Muscle layer of duodenum (tissue), 2 donors: ENCODE results near the gene ZNF630.
"Not testable (repeated sequence)": the region's sequence is repeated elsewhere in the genome, so short reads cannot be mapped to it uniquely, and the experiment has no call there.

Experiments
- H3K27ac ChIP-seq: one replicate; pipeline ENCODE4 v1.7.0; 2013; ENCODE audit warnings: mild to moderate bottlenecking, low read length
- H3K27me3 ChIP-seq: one replicate; pipeline ENCODE4 v1.7.0; 2013; ENCODE audit warnings: low read depth, mild to moderate bottlenecking, control low read depth, low read length
- H3K36me3 ChIP-seq, 2 donors: one replicate each; pipeline ENCODE4 v1.7.0; 2013; ENCODE audit warnings: low read length in 2 of 2, control low read depth in 1 of 2, mild to moderate bottlenecking in 1 of 2; ENCODE audit not compliant: insufficient read depth in 2 of 2, control insufficient read depth in 1 of 2
- H3K4me1 ChIP-seq, 2 donors: one replicate each; pipeline ENCODE4 v1.7.0; 2013; ENCODE audit warnings: low read length in 2 of 2, mild to moderate bottlenecking in 2 of 2, control low read depth in 1 of 2, moderate library complexity in 1 of 2; ENCODE audit not compliant: insufficient read depth in 2 of 2, control insufficient read depth in 1 of 2
- H3K4me3 ChIP-seq, 2 donors: one replicate each; pipeline ENCODE4 v1.7.0; 2013; ENCODE audit warnings: low read length in 2 of 2, low read depth in 1 of 2, mild to moderate bottlenecking in 1 of 2
- H3K9me3 ChIP-seq, 2 donors: one replicate each; pipeline ENCODE4 v1.7.0; 2013; ENCODE audit warnings: low read length in 2 of 2, control low read depth in 1 of 2, mild to moderate bottlenecking in 1 of 2; ENCODE audit not compliant: control insufficient read depth in 1 of 2
- donor health status: healthy.

The ZNF630 gene

GRCh38 chrX:48027545-48027944, 43.9 kb downstream of the ZNF630 start:
- H3K36me3 ChIP-seq, H3K27ac ChIP-seq, H3K4me3 ChIP-seq, H3K9me3 ChIP-seq, H3K27me3 ChIP-seq: not testable (repeated sequence)
- peaks cover 0 to 10% of the 10 kb centered on the region in 2 donors for H3K4me1 ChIP-seq

- H3K9me3 ChIP-seq: no peaks in the 10 kb centered on the region
- H3K27ac ChIP-seq: no peak overlapping the region
- H3K4me3 ChIP-seq: no peak overlapping the region
- H3K27me3 ChIP-seq: no peaks in the 10 kb centered on the region
- no peaks in the 10 kb centered on the region for H3K36me3 ChIP-seq
- H3K4me1 ChIP-seq: peaks cover 0 to 10% of the 10 kb centered on the region in 2 donors
Observed at GRCh38 chrX:48025561-48025960, 45.9 kb downstream of the ZNF630 start.

GRCh38 chrX:48022738-48023137, 48.7 kb downstream of the ZNF630 start:
- Histone ChIP-seq H3K4me1 (peaks cover 0 to 10% of the 10 kb centered on the region in 2 donors), H3K27ac (no peak overlapping the region), H3K9me3 (no peaks in the 10 kb centered on the region), H3K27me3 (no peaks in the 10 kb centered on the region), H3K4me3 (no peak overlapping the region), H3K36me3 (no peaks in the 10 kb centered on the region)

GRCh38 chrX:48022100-48022499, 49.3 kb downstream of the ZNF630 start:
- Histone ChIP-seq H3K27ac (no peak overlapping the region), H3K4me3 (peak overlapping the region in 1 of 2 donors; percentile 67), H3K4me1 (peaks cover 0 to 10% of the 10 kb centered on the region in 2 donors), H3K27me3 (no peaks in the 10 kb centered on the region), H3K9me3 (no peaks in the 10 kb centered on the region), H3K36me3 (no peaks in the 10 kb centered on the region)

GRCh38 chrX:48021026-48021900, 50.2 kb downstream of the ZNF630 start:
- Histone ChIP-seq H3K36me3 (no peaks in the 10 kb centered on the region), H3K27me3 (no peaks in the 10 kb centered on the region), H3K4me1 (peaks cover 0 to 6% of the 10 kb centered on the region in 2 donors), H3K4me3 (peak overlapping the region; percentile 67 to 73), H3K9me3 (no peaks in the 10 kb centered on the region), H3K27ac (peak overlapping the region; percentile 93)

- H3K4me1 ChIP-seq, H3K27me3 ChIP-seq, H3K36me3 ChIP-seq, H3K27ac ChIP-seq, H3K9me3 ChIP-seq: not testable (repeated sequence)
- peak overlapping the region; percentile 67 to 73 for H3K4me3 ChIP-seq
Observed at GRCh38 chrX:48020472-48020871, 51.0 kb downstream of the ZNF630 start.

GRCh38 chrX:48019892-48020291, 51.5 kb downstream of the ZNF630 start:
- not testable (repeated sequence) for H3K4me3 ChIP-seq, H3K27ac ChIP-seq

GRCh38 chrX:48016583-48017310, 54.7 kb downstream of the ZNF630 start:
- not testable (repeated sequence) for H3K4me1 ChIP-seq, H3K27me3 ChIP-seq, H3K27ac ChIP-seq, H3K9me3 ChIP-seq, H3K4me3 ChIP-seq, H3K36me3 ChIP-seq

More at GRCh38 chrX:48019892-48020291, 51.5 kb downstream of the ZNF630 start:
- H3K36me3 ChIP-seq, H3K4me1 ChIP-seq, H3K9me3 ChIP-seq, H3K27me3 ChIP-seq: not testable (repeated sequence)

GRCh38 chrX:48009445-48009960, 61.9 kb downstream of the ZNF630 start:
- H3K27ac ChIP-seq, H3K4me3 ChIP-seq, H3K4me1 ChIP-seq, H3K9me3 ChIP-seq, H3K36me3 ChIP-seq, H3K27me3 ChIP-seq: not testable (repeated sequence)
